HCT116 (cell line): Measurements from ENCODE around the gene SRGAP1. TPM values are rescaled to one million over a fixed set of nuclear protein-coding genes. Genes with fewer than 3 reads are reported as not detected.

Source experiments
- ATAC-seq: fragments of 200-7000 bp; cut with Tn5 transposase; 2 replicates; pipeline ENCODE4 v1.9.1; 2020; ENCODE audit warnings: mild to moderate bottlenecking, moderate library complexity
- BruUV-seq: library from RNA; stranded (reverse); fragments of 400-500 nt; replicated peaks from 2 replicates; lab custom pipeline; 2021; lab: Mats Ljungman, UMichigan
- CTCF ChIA-PET: fragments of 300-600 bp; sonication (Branson Sonifier 250); formaldehyde crosslinking; loops from one replicate; lab custom pipeline; 2021; ENCODE audit warnings: antibody characterized with exemption; lab: Charles Lee
- POLR2A ChIA-PET: fragments of 300-600, 350-600 bp; sonication (Branson Sonifier 250); formaldehyde crosslinking; loops from one replicate; lab custom pipeline; 2021; ENCODE audit warnings: antibody characterized with exemption; lab: Charles Lee
- RAD21 ChIA-PET, 2 experiments: fragments of 300-600 bp; sonication (Branson Sonifier 250); formaldehyde crosslinking; loops; one replicate each; lab custom pipeline; 2023; ENCODE audit warnings: low total read pairs in 2 of 2; ENCODE audit not compliant: uncharacterized antibody in 2 of 2, unreplicated experiment in 2 of 2, low non-redundant PET in 1 of 2; lab: Charles Lee
- DNase-seq: peaks from one replicate; pipeline ENCODE4 v3.0.0-alpha.2; 2010; ENCODE audit warnings: low read depth, low spot score
- H2AFZ ChIP-seq: fragments of 200-600 bp; shearing (Covaris generic), sonication (generic); 2 replicates; pipeline ENCODE4 v1.6.1; 2017; ENCODE audit warnings: low read depth, mixed run types, mixed read lengths, antibody characterized with exemption, low read length; ENCODE audit not compliant: poor library complexity, severe bottlenecking
- H3K27ac ChIP-seq: 2 replicates; pipeline ENCODE4 v1.5.1; 2012; ENCODE audit warnings: low read depth, low read length
- H3K27me3 ChIP-seq: fragments of 200-600 bp; sonication (generic); 2 replicates; pipeline ENCODE4 v1.6.1; 2016; ENCODE audit warnings: mixed run types, low read length, mixed read lengths; ENCODE audit not compliant: insufficient read depth
- H3K36me3 ChIP-seq, 2 experiments: fragments of 200-500 bp in 1 of 2; fragments of 200-600 bp in 1 of 2; sonication (Bioruptor generic) in 1 of 2; sonication (generic) in 1 of 2; 2 replicates each; pipeline versions ENCODE4 v1.5.1 to v1.6.1; 2014 to 2016; ENCODE audit warnings: low read length in 2 of 2, inconsistent platforms in 1 of 2, mixed read lengths in 1 of 2, mixed run types in 1 of 2; ENCODE audit not compliant: insufficient read depth in 2 of 2, control insufficient read depth in 1 of 2
- H3K4me1 ChIP-seq, 2 experiments: fragments of 200-600 bp in 1 of 2; sonication (generic) in 1 of 2; 2 replicates each; pipeline versions ENCODE4 v1.5.1 to v1.6.1; 2012 to 2017; ENCODE audit warnings: low read length in 2 of 2, inconsistent platforms in 1 of 2, mild to moderate bottlenecking in 1 of 2, mixed read lengths in 1 of 2, mixed run types in 1 of 2, moderate library complexity in 1 of 2; ENCODE audit not compliant: insufficient read depth in 2 of 2, control insufficient read depth in 1 of 2
- H3K4me2 ChIP-seq: fragments of 200-600 bp; sonication (generic); 2 replicates; pipeline ENCODE4 v1.6.1; 2017; ENCODE audit warnings: mixed run types, low read length, mixed read lengths
- H3K4me3 ChIP-seq, 2 experiments: fragments of 200-600 bp in 1 of 2; sonication (generic) in 1 of 2; replicated peaks in 1 of 2; 2 replicates each; pipeline ENCODE4 v1.5.1; 2011 to 2016; ENCODE audit warnings: low read length in 2 of 2, control low read depth in 1 of 2, low read depth in 1 of 2, mild to moderate bottlenecking in 1 of 2, mixed read lengths in 1 of 2, mixed run types in 1 of 2
- H3K79me2 ChIP-seq: fragments of 200-600 bp; sonication (generic); 2 replicates; pipeline ENCODE4 v1.6.1; 2017; ENCODE audit warnings: mild to moderate bottlenecking, mixed run types, low read length, moderate library complexity, mixed read lengths; ENCODE audit not compliant: insufficient read depth
- H3K9ac ChIP-seq: fragments of 200-600 bp; sonication (generic); 2 replicates; pipeline ENCODE4 v1.6.1; 2016; ENCODE audit warnings: low read length, mixed read lengths
- H3K9me2 ChIP-seq: fragments of 200-600 bp; sonication (generic), shearing (Covaris generic); 2 replicates; pipeline ENCODE4 v1.6.1; 2017; ENCODE audit warnings: mixed run types, mild to moderate bottlenecking, moderate library complexity; ENCODE audit not compliant: insufficient read depth
- H3K9me3 ChIP-seq, 2 experiments: fragments of 200-500 bp in 1 of 2; fragments of 200-600 bp in 1 of 2; sonication (Bioruptor generic) in 1 of 2; sonication (generic) in 1 of 2; 2 replicates each; pipeline ENCODE4 v1.6.1; 2014 to 2017; ENCODE audit warnings: low read length in 2 of 2, mixed read lengths in 2 of 2, inconsistent platforms in 1 of 2, low read depth in 1 of 2, mild to moderate bottlenecking in 1 of 2, mixed run types in 1 of 2, moderate library complexity in 1 of 2; ENCODE audit not compliant: control insufficient read depth in 1 of 2, insufficient read depth in 1 of 2
- H4K20me1 ChIP-seq: fragments of 200-600 bp; sonication (generic), shearing (Covaris generic); 2 replicates; pipeline ENCODE4 v1.6.1; 2017; ENCODE audit warnings: mixed run types, mild to moderate bottlenecking, moderate library complexity; ENCODE audit not compliant: insufficient read depth
- ATF3 ChIP-seq: IDR thresholded peaks from 2 replicates; pipeline ENCODE4 v1.6.1; 2012
- CBX3 ChIP-seq: IDR thresholded peaks from 2 replicates; pipeline ENCODE4 v1.6.1; 2012; ENCODE audit warnings: low read depth
- CTCF ChIP-seq, 3 experiments: fragments of 200-600 bp in 1 of 3; sonication (generic) in 1 of 3; IDR thresholded peaks in 2 of 3; conservative IDR thresholded peaks in 1 of 3; 2 replicates each; pipeline ENCODE4 v1.5.1; 2012 to 2017; ENCODE audit warnings: low read depth in 2 of 3, low read length in 2 of 3, antibody characterized with exemption in 1 of 3, borderline replicate concordance in 1 of 3, control low read depth in 1 of 3, mild to moderate bottlenecking in 1 of 3, mixed read lengths in 1 of 3, mixed run types in 1 of 3, moderate library complexity in 1 of 3; ENCODE audit not compliant: insufficient read depth in 1 of 3
- EGR1 ChIP-seq: IDR thresholded peaks from 2 replicates; pipeline ENCODE4 v1.6.1; 2012; ENCODE audit warnings: low read depth
- ELF1 ChIP-seq: IDR thresholded peaks from 2 replicates; pipeline ENCODE4 v1.6.1; 2012; ENCODE audit warnings: low read depth, borderline replicate concordance
- EZH2phosphoT487 ChIP-seq: fragments of 200-600 bp; IDR thresholded peaks from 2 replicates; pipeline ENCODE4 v1.6.1; 2018; ENCODE audit warnings: antibody characterized with exemption, borderline replicate concordance
- FOSL1 ChIP-seq: IDR thresholded peaks from 2 replicates; pipeline ENCODE4 v1.6.1; 2012; ENCODE audit warnings: low read depth
- JUND ChIP-seq: IDR thresholded peaks from 2 replicates; pipeline ENCODE4 v1.6.1; 2012
- POLR2A ChIP-seq: IDR thresholded peaks from 2 replicates; pipeline ENCODE4 v1.7.0; 2011; ENCODE audit warnings: borderline replicate concordance; ENCODE audit not compliant: insufficient read depth, insufficient read length; ENCODE audit errors: extremely low read depth
- POLR2AphosphoS5 ChIP-seq: IDR thresholded peaks from 2 replicates; pipeline ENCODE4 v1.6.1; 2011; ENCODE audit warnings: mild to moderate bottlenecking, low read depth, low read length, moderate library complexity
- SRF ChIP-seq: IDR thresholded peaks from 2 replicates; pipeline ENCODE4 v1.6.1; 2012; ENCODE audit warnings: low read depth
- TCF7L2 ChIP-seq: IDR thresholded peaks from 2 replicates; pipeline ENCODE4 v1.7.0; 2011; ENCODE audit warnings: borderline replicate concordance, inconsistent platforms; ENCODE audit not compliant: insufficient read depth, insufficient read length; ENCODE audit errors: extremely low read depth
- ZBTB33 ChIP-seq: IDR thresholded peaks from 2 replicates; pipeline ENCODE4 v1.6.1; 2011; ENCODE audit warnings: mild to moderate bottlenecking, low read length, moderate library complexity; ENCODE audit not compliant: insufficient replicate concordance; ENCODE audit errors: extremely low read depth
- intact Hi-C: fragments of 100-400 bp; cut with micrococcal nuclease; formaldehyde crosslinking; loops from 2 replicates; pipeline ENCODE4 v1.10.0; 2022
- total RNA-seq: library from RNA; stranded (reverse); gene quantifications from one replicate; pipeline ENCODE4 v1.2.1, GENCODE V29; 2021; ENCODE audit not compliant: unreplicated experiment

The SRGAP1 gene
- total RNA-seq, 1 experiment from 2014 or later: 16.6 TPM

- ChIA-PET POLR2A (no interaction called here), CTCF (no interaction called here), RAD21 (no interaction called here)
- H3K9ac ChIP-seq: no peak overlapping the region
- H2AFZ ChIP-seq: no peak overlapping the region
- no peaks in the 10 kb centered on the region for H3K9me2 ChIP-seq
- H3K79me2 ChIP-seq: no peaks in the 10 kb centered on the region
- no peaks in the 10 kb centered on the region for H3K36me3 ChIP-seq
- H3K9me3 ChIP-seq: no peaks in the 10 kb centered on the region
- intact Hi-C loops: no loop called here
- H3K4me3 ChIP-seq: no peak overlapping the region
- no peak overlapping the region for H3K27ac ChIP-seq
- H3K4me1 ChIP-seq: no peaks in the 10 kb centered on the region
- no TSS peak for BruUV-seq
- DNase-seq (no peak), ATAC-seq (no peak)
- H4K20me1 ChIP-seq: no peaks in the 10 kb centered on the region
- no peaks in the 10 kb centered on the region for H3K27me3 ChIP-seq
- no peak overlapping the region for H3K4me2 ChIP-seq
- TF ChIP-seq POLR2A: no peak
- no peak for TF ChIP-seq ZBTB33
- TF ChIP-seq TCF7L2: no peak
- no peak for TF ChIP-seq CBX3
- TF ChIP-seq EZH2phosphoT487: no peak
- TF ChIP-seq SRF: no peak
- no peak for TF ChIP-seq EGR1
- TF ChIP-seq JUND: no peak
- TF ChIP-seq CTCF (IDR thresholded peaks at IDR 0.05 in 2 of 3, conservative IDR thresholded peaks at IDR 0.05 in 1 of 3; ENCODE audit: borderline replicate concordance in 1 of 3, insufficient read depth in 1 of 3, low read depth in 2 of 3, low read length in 2 of 3): no peak
- TF ChIP-seq ELF1: no peak
- no peak for TF ChIP-seq ATF3
- TF ChIP-seq POLR2AphosphoS5: no peak
- TF ChIP-seq FOSL1: no peak
Measured at GRCh38 chr12:63998584-63998983, 154.1 kb downstream of the SRGAP1 start.
